Measurements from ENCODE around the gene RAB26. TPM values are rescaled to one million over a fixed set of nuclear protein-coding genes. Genes with fewer than 3 reads are reported as not detected.

RAB26 gene
- total and polyA plus RNA-seq, 10 donors: 0.26 to 7.9 (median 1.2) TPM; not detected in 1

DNA sequence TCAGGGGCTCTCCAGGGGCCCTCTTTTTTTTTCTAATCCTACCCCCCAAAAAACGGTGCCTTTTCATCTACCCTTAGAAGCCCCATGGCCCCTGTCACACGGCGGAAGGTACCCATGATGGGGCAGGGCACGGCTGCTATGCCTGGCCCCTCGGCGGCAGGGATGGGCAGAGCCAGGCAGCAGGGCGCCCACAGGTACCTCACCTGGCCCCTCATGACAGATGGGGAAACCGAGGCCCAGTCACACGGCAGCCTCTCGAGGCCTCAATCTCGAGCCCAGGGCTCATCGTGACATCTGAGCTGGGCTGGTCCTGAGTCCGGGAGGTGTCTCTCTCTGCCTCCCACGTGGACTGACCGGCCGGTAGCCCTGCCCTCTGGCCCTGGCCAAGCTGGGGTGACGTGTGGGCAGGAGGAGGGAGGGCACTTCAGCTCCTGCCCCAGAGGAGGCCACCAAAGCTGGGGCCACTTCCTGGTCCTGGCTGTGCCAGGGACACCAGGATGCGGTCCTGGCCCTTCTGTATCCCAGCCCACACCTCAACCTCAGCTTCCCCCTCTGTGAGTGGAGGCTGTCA is 18.7 kb downstream of the RAB26 start:
- Histone ChIP-seq H3K4me3 (no peak overlapping the region), H3K4me1 (peaks cover 0 to 58% (median 21%) of the 10 kb centered on the region in 6 donors), H3K27me3 (replicated peaks in 1 of 7) (no peaks in the 10 kb centered on the region), H3K9me3 (no peaks in the 10 kb centered on the region), H3K36me3 (peaks cover 0 to 88% (median 54%) of the 10 kb centered on the region in 6 donors), H3K27ac (peak overlapping the region in 4 of 8 donors; percentile 30 to 41 (median 37))
- DNase-seq: no peak
- 81 to 94% (median 86%) methylated on average over 11 to 18 of the region's 18 CpGs for WGBS, 5 donors
- intact Hi-C loops (cut with DNase I; ENCODE audit: low total_unique reads): no loop called here
- TF ChIP-seq POLR2A (IDR thresholded peaks at IDR 0.05) (no peak), POLR2AphosphoS5 (IDR thresholded peaks at IDR 0.05) (peak; percentile 33 to 65 (median 54))

- WGBS, 5 donors: 69 to 81% (median 79%) methylated on average over 6 to 18 of the region's 18 CpGs
- Histone ChIP-seq H3K9me3 (no peaks in the 10 kb centered on the region), H3K4me1 (peaks cover 4 to 75% (median 33%) of the 10 kb centered on the region in 6 donors), H3K27me3 (replicated peaks in 1 of 7) (no peaks in the 10 kb centered on the region), H3K27ac (peak overlapping the region; percentile 13 to 81 (median 76)), H3K4me3 (peak overlapping the region in 7 of 8 donors; percentile 25 to 67 (median 39)), H3K36me3 (peaks cover 2 to 98% (median 83%) of the 10 kb centered on the region in 6 donors)
- DNase-seq: peak; percentile 88
- peak in 1 of 3 donors; percentile 35 for TF ChIP-seq POLR2A (IDR thresholded peaks at IDR 0.05)
- peak; percentile 83 to 89 (median 85) for TF ChIP-seq POLR2AphosphoS5 (IDR thresholded peaks at IDR 0.05)
- TF ChIP-seq, protein P1, sequence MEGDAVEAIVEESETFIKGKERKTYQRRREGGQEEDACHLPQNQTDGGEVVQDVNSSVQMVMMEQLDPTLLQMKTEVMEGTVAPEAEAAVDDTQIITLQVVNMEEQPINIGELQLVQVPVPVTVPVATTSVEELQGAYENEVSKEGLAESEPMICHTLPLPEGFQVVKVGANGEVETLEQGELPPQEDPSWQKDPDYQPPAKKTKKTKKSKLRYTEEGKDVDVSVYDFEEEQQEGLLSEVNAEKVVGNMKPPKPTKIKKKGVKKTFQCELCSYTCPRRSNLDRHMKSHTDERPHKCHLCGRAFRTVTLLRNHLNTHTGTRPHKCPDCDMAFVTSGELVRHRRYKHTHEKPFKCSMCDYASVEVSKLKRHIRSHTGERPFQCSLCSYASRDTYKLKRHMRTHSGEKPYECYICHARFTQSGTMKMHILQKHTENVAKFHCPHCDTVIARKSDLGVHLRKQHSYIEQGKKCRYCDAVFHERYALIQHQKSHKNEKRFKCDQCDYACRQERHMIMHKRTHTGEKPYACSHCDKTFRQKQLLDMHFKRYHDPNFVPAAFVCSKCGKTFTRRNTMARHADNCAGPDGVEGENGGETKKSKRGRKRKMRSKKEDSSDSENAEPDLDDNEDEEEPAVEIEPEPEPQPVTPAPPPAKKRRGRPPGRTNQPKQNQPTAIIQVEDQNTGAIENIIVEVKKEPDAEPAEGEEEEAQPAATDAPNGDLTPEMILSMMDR (IDR thresholded peaks at IDR 0.05 in 8 of 11, conservative IDR thresholded peaks at IDR 0.05 in 3 of 11): peak in 1 of 11 experiments; percentile 12
- intact Hi-C loops (cut with DNase I; ENCODE audit: low total_unique reads): no loop called here
Observed at GRCh38 chr16:2170080-2170479, 21.7 kb downstream of the RAB26 start.

DNA sequence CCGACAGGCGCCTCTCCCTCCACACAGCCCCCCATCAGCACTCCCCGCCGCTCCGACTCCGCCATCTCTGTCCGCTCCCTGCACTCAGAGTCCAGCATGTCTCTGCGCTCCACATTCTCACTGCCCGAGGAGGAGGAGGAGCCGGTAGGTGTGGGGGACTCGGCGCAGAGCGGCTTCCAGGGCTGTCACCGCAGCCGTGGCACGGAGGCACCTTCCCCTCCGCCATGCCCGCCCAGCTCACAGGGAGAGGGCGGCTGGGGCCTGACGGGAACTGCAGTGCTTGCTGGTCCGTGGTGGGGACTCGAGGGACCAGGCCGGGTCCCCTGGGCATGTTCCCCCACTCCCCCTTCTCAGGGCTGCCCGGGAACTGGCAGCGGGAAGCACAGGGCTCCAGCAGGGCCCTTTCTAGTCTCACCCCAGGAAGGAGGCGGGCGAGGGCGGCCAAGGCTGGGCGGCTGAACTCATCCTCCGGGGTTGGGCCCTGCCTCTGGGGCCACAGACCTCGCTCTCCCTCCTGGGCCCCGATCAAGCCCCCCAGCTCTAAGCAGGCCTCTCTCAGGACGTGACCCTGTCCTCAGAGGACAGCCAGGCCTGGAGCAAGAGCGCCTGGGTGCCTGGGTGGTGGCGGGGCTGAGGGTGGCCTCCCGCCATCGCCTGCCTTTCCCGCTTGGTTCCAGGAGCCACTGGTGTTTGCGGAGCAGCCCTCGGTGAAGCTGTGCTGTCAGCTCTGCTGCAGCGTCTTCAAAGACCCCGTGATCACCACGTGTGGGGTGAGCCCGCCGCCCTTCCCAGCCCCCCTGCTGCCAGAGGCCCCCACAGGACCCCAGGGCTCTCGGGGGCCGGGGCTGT is 22.4 kb downstream of the RAB26 start:
- 75 to 89% (median 83%) methylated on average over 24 to 47 of the region's 47 CpGs for WGBS, 5 donors
- H3K27ac ChIP-seq: peak overlapping the region; percentile 0 to 81 (median 76)
- DNase-seq: no peak
- H3K36me3 ChIP-seq: peaks cover 2 to 100% (median 88%) of the 10 kb centered on the region in 6 donors
- H3K9me3 ChIP-seq: no peaks in the 10 kb centered on the region
- H3K4me3 ChIP-seq: peak overlapping the region in 7 of 8 donors; percentile 25 to 67 (median 39)
- H3K27me3 ChIP-seq (replicated peaks in 1 of 7): no peaks in the 10 kb centered on the region
- peaks cover 4 to 79% (median 34%) of the 10 kb centered on the region in 6 donors for H3K4me1 ChIP-seq
- intact Hi-C loops (cut with DNase I; ENCODE audit: low total_unique reads): no loop called here
- TF ChIP-seq POLR2AphosphoS5 (IDR thresholded peaks at IDR 0.05) (peak in 1 of 3 donors; percentile 36), POLR2A (IDR thresholded peaks at IDR 0.05) (no peak)
- TF ChIP-seq, protein P1 (IDR thresholded peaks at IDR 0.05 in 8 of 11, conservative IDR thresholded peaks at IDR 0.05 in 3 of 11): no peak

GRCh38 chr16:2171601-2172178 is 23.3 kb downstream of the RAB26 start:
- Histone ChIP-seq H3K9me3 (no peaks in the 10 kb centered on the region), H3K27me3 (replicated peaks in 1 of 7) (no peaks in the 10 kb centered on the region), H3K36me3 (peaks cover 4 to 100% (median 88%) of the 10 kb centered on the region in 6 donors), H3K4me3 (peak overlapping the region in 5 of 8 donors; percentile 25 to 67 (median 42)), H3K4me1 (peaks cover 4 to 77% (median 34%) of the 10 kb centered on the region in 6 donors), H3K27ac (peak overlapping the region in 4 of 8 donors; percentile 78 to 81 (median 81))
- WGBS, 5 donors: 88 to 98% (median 91%) methylated on average over 15 to 28 of the region's 28 CpGs
- intact Hi-C loops (cut with DNase I; ENCODE audit: low total_unique reads): no loop called here
- DNase-seq: no peak
- TF ChIP-seq, protein P1 (IDR thresholded peaks at IDR 0.05 in 8 of 11, conservative IDR thresholded peaks at IDR 0.05 in 3 of 11): no peak
- peak in 1 of 3 donors; percentile 19 for TF ChIP-seq POLR2AphosphoS5 (IDR thresholded peaks at IDR 0.05)
